ENCODE results near the gene CFAP46. TPM values are rescaled to one million over a fixed set of nuclear protein-coding genes. Genes with fewer than 3 reads are reported as not detected.

Gene CFAP46
- total and polyA plus RNA-seq, 10 of the 15 experiments (the other 5 are each of a cell fraction or from before 2014, with no cell fraction given), result 0.01 to 0.18 (median 0.03) TPM; not detected in 7

- TF ChIP-seq, protein P1, sequence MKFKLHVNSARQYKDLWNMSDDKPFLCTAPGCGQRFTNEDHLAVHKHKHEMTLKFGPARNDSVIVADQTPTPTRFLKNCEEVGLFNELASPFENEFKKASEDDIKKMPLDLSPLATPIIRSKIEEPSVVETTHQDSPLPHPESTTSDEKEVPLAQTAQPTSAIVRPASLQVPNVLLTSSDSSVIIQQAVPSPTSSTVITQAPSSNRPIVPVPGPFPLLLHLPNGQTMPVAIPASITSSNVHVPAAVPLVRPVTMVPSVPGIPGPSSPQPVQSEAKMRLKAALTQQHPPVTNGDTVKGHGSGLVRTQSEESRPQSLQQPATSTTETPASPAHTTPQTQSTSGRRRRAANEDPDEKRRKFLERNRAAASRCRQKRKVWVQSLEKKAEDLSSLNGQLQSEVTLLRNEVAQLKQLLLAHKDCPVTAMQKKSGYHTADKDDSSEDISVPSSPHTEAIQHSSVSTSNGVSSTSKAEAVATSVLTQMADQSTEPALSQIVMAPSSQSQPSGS (IDR thresholded peaks at IDR 0.05; ENCODE audit: low read length), result no peak
- TF ChIP-seq KLF5 (IDR thresholded peaks at IDR 0.05; ENCODE audit: partially characterized antibody) (no peak), CHD4 (IDR thresholded peaks at IDR 0.05) (no peak), RELB (IDR thresholded peaks at IDR 0.05; ENCODE audit: low read depth) (no peak)
These were observed 13.1 kb upstream of the CFAP46 start (continued) for GRCh38 chr10:132955479-132955878.

DNA sequence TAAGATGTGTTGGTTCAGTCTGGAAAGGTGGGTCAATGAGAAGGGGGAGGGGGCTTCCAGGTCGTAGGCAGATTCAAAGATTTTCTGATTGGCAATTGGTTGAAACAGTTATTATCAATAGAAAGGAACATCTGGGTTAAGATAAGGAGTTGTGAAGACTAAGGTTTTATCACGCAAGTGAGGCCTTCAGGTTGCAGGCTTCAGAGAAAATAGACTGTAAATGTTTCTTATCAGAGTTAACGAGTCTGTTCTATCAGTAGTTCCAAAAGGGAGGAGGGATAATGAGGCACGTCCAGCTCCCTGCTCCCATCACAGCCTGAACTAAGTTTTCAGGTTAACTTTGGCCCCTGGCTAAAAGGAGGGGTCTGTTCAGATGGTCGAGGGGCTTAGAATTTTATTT, 11.1 kb upstream of the CFAP46 start:
- SMC1A ChIA-PET (ENCODE audit: uncharacterized antibody, unreplicated experiment), result no interaction called here
- Histone ChIP-seq H3K9me3 (replicated peaks; ENCODE audit: control insufficient read depth, insufficient read depth, low read length) (no peaks in the 10 kb centered on the region), H3K4me1 (ENCODE audit: control insufficient read depth, insufficient read depth, low read length) (no peaks in the 10 kb centered on the region), H3K4me2 (ENCODE audit: control insufficient read depth, insufficient read depth) (no peak overlapping the region), H4K20me1 (ENCODE audit: control insufficient read depth, insufficient read depth) (no peaks in the 10 kb centered on the region), H3K4me3 (no peak overlapping the region), H3K9ac (ENCODE audit: control insufficient read depth, insufficient read depth, low read length) (no peak overlapping the region), H2AFZ (ENCODE audit: control insufficient read depth, low read depth, low read length) (no peak overlapping the region), H3K27me3 (replicated peaks in 1 of 2; ENCODE audit: control insufficient read depth in 2 of 2, insufficient read depth in 2 of 2, low read length in 1 of 2) (no peaks in the 10 kb centered on the region), H3K79me2 (ENCODE audit: control insufficient read depth, insufficient read depth, low read length) (no peaks in the 10 kb centered on the region), H3K36me3 (ENCODE audit: control insufficient read depth in 2 of 2, insufficient read depth in 2 of 2, low read length in 1 of 2) (no peaks in the 10 kb centered on the region), H3K27ac (ENCODE audit: control insufficient read depth, insufficient read depth) (no peak overlapping the region)
- ATAC-seq, result no peak
- 1% methylated on average over 5 of the region's 5 CpGs for WGBS (ENCODE audit: insufficient coverage, insufficient replicate concordance, low lambda C conversion rate, missing lambda C conversion rate)
- no peak for TF ChIP-seq CBX3 (IDR thresholded peaks at IDR 0.05; ENCODE audit: borderline replicate concordance, low read depth)
- TF ChIP-seq SMAD5 (IDR thresholded peaks at IDR 0.05; ENCODE audit: low read depth), result no peak
- TF ChIP-seq, protein P2, sequence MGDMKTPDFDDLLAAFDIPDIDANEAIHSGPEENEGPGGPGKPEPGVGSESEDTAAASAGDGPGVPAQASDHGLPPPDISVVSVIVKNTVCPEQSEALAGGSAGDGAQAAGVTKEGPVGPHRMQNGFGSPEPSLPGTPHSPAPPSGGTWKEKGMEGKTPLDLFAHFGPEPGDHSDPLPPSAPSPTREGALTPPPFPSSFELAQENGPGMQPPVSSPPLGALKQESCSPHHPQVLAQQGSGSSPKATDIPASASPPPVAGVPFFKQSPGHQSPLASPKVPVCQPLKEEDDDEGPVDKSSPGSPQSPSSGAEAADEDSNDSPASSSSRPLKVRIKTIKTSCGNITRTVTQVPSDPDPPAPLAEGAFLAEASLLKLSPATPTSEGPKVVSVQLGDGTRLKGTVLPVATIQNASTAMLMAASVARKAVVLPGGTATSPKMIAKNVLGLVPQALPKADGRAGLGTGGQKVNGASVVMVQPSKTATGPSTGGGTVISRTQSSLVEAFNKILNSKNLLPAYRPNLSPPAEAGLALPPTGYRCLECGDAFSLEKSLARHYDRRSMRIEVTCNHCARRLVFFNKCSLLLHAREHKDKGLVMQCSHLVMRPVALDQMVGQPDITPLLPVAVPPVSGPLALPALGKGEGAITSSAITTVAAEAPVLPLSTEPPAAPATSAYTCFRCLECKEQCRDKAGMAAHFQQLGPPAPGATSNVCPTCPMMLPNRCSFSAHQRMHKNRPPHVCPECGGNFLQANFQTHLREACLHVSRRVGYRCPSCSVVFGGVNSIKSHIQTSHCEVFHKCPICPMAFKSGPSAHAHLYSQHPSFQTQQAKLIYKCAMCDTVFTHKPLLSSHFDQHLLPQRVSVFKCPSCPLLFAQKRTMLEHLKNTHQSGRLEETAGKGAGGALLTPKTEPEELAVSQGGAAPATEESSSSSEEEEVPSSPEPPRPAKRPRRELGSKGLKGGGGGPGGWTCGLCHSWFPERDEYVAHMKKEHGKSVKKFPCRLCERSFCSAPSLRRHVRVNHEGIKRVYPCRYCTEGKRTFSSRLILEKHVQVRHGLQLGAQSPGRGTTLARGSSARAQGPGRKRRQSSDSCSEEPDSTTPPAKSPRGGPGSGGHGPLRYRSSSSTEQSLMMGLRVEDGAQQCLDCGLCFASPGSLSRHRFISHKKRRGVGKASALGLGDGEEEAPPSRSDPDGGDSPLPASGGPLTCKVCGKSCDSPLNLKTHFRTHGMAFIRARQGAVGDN (IDR thresholded peaks at IDR 0.05), result no peak
- TF ChIP-seq IKZF1 (conservative IDR thresholded peaks at IDR 0.05), result no peak
- TF ChIP-seq MEF2B (IDR thresholded peaks at IDR 0.05; ENCODE audit: partially characterized antibody, poor library complexity, severe bottlenecking), result no peak
- no peak for TF ChIP-seq FOXM1 (IDR thresholded peaks at IDR 0.05; ENCODE audit: low read depth, low read length)
- no peak for TF ChIP-seq HDAC6 (IDR thresholded peaks at IDR 0.05; ENCODE audit: unreplicated experiment)
- no peak for TF ChIP-seq ETV6 (conservative IDR thresholded peaks at IDR 0.05 in 1 of 2, IDR thresholded peaks at IDR 0.05 in 1 of 2; ENCODE audit: borderline replicate concordance in 1 of 2, low read depth in 1 of 2)
- TF ChIP-seq TCF12 (IDR thresholded peaks at IDR 0.05; ENCODE audit: low read depth, low read length), result no peak
- no peak for TF ChIP-seq BMI1 (IDR thresholded peaks at IDR 0.05; ENCODE audit: borderline replicate concordance)
- TF ChIP-seq TBL1XR1 (IDR thresholded peaks at IDR 0.05; ENCODE audit: low read depth, low read length), result no peak
- in situ Hi-C loops (cut with MboI), result no loop called here
- no peak for DNase-seq (ENCODE audit: low read depth, low spot score)
- RAD21 ChIA-PET (ENCODE audit: unreplicated experiment), result no interaction called here
- no TSS peak for BruUV-seq (replicated peaks)
- CTCF ChIA-PET, result no interaction called here
- FAIRE-seq, result no peak
- intact Hi-C loops (cut with micrococcal nuclease; ENCODE audit: unreplicated experiment), result no loop called here
- POLR2A ChIA-PET, result no interaction called here
